Lung (tissue), 12 donors: ENCODE results near the gene LARP1. TPM values are rescaled to one million over a fixed set of nuclear protein-coding genes. Genes with fewer than 3 reads are reported as not detected.
A peak's percentile ranks its signal among the peaks of the same experiment; 100 is the strongest.

Experiments used
- ATAC-seq: fragments of 200-7000 bp; cut with Tn5 transposase; one replicate; pipeline ENCODE4 v1.9.1; 2020; ENCODE audit warnings: moderate number of reproducible peaks; ENCODE audit not compliant: insufficient read depth, low FRiP score
- DNase-seq, 3 donors: peaks; one replicate each; pipeline ENCODE4 v3.0.0-alpha.2; 2013 to 2017
- H3K27ac ChIP-seq, 2 donors: one replicate each; pipeline ENCODE4 v1.5.1; 2013; ENCODE audit warnings: mild to moderate bottlenecking in 2 of 2, moderate library complexity in 2 of 2, control low read depth in 1 of 2, inconsistent platforms in 1 of 2, low read depth in 1 of 2, low read length in 1 of 2
- H3K27me3 ChIP-seq, 3 donors: one replicate each; pipeline ENCODE4 v1.5.1; 2013; ENCODE audit warnings: low read length in 2 of 3; ENCODE audit not compliant: control insufficient read depth in 3 of 3, insufficient read depth in 3 of 3
- H3K36me3 ChIP-seq, 4 donors: one replicate each; pipeline ENCODE4 v1.5.1; 2013; ENCODE audit warnings: low read length in 4 of 4, mild to moderate bottlenecking in 1 of 4, moderate library complexity in 1 of 4; ENCODE audit not compliant: control insufficient read depth in 4 of 4, insufficient read depth in 4 of 4
- H3K4me1 ChIP-seq, 5 donors: one replicate each; pipeline ENCODE4 v1.5.1; 2013; ENCODE audit warnings: low read length in 5 of 5, mild to moderate bottlenecking in 2 of 5, moderate library complexity in 1 of 5; ENCODE audit not compliant: control insufficient read depth in 5 of 5, insufficient read depth in 5 of 5
- H3K4me3 ChIP-seq: one replicate; pipeline ENCODE4 v1.5.1; 2013; ENCODE audit warnings: mild to moderate bottlenecking, control low read depth, moderate library complexity
- H3K9ac ChIP-seq, 2 donors: one replicate each; pipeline ENCODE4 v1.5.1; 2013; ENCODE audit warnings: low read length in 2 of 2, control low read depth in 1 of 2; ENCODE audit not compliant: insufficient read depth in 1 of 2
- H3K9me3 ChIP-seq, 4 donors: one replicate each; pipeline ENCODE4 v1.5.1; 2013; ENCODE audit warnings: low read length in 3 of 4, mild to moderate bottlenecking in 1 of 4, moderate library complexity in 1 of 4; ENCODE audit not compliant: control insufficient read depth in 4 of 4, insufficient read depth in 3 of 4
- WGBS, 2 donors: extraction: QIAGEN DNeasy Blood & Tissue Kit; methylation state at CpG; one replicate each; pipeline ENCODE4 v1.1.7; 2013; 5-methylcytosine and 5-hydroxymethylcytosine counted together
- polyA plus RNA-seq, 2 donors: library from polyadenylated mRNA; stranded (reverse); fragments of 200-250 nt; gene quantifications; one replicate each; pipeline ENCODE4 v1.2.1, GENCODE V29; 2013
- total RNA-seq, 2 donors: library from RNA; depleted of rRNA in 1 of 2; stranded (reverse); fragments of >200 nt in 1 of 2; gene quantifications; one replicate each; pipeline ENCODE4 v1.2.1, GENCODE V29; 2014 to 2021
- TF ChIP-seq, protein P1 (sequence below): IDR thresholded peaks from 2 replicates; pipeline ENCODE4 v1.5.1; 2012; ENCODE audit warnings: mild to moderate bottlenecking; ENCODE audit errors: control extremely low read depth, extremely low read depth
- donor health status: control.
- donor health status: control.
- donor health status: Bipolar disorder and iron deficiency.
- donor health status: healthy.
- donor health status: DM: yes; HTN: yes; CAD: no.

The LARP1 gene
- total and polyA plus RNA-seq, 4 donors, result 30.5 to 199 (median 61.7) TPM

DNA sequence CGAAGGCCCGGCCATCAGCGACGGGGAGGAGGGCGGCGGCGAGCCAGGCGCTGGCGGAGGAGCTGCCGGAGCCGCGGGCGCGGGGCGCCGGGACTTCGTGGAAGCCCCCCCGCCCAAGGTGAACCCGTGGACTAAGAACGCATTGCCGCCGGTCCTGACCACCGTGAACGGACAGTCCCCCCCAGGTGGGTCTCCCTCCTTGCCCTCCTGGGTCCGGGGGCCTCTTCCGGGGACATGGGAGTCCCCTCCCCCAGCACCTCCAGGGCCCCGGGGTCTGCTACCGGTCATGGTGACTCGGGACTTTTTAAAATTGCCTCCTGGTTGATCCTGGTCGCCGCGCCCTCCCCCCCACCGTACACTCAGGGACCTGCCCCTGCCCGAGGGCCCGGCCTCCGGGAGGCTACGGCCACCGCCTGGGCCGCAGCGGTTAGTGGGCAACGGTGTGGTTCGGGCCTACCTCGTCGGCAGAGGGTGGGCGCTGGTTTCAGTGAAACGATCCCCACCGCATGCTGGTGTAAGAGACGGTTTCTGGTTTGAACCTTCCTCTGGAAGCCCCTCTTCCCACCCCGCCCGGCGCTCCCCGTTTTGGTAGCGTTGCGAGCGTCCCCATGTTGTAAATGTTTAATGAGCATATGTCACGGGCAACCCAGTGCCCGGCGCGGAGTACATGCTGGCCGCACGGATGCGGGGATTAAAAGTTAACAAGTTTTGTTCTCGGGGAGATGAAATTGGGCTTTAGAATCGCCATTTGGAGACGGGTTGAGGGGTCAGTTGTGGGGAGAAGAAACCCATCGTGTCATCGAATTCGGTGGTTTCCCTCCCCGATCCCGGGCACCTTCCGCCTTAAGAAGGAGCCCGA lies 1.1 kb downstream of the LARP1 start:
- H3K27me3 ChIP-seq, result no peaks in the 10 kb centered on the region
- 0 to 1% methylated on average over 59 to 72 of the region's 72 CpGs for WGBS, 2 donors
- H3K4me3 ChIP-seq, result peak overlapping the region; percentile 99
- H3K9me3 ChIP-seq, result no peaks in the 10 kb centered on the region
- no peaks in the 10 kb centered on the region for H3K36me3 ChIP-seq
- peaks cover 3 to 34% (median 15%) of the 10 kb centered on the region in 5 donors for H3K4me1 ChIP-seq
- ATAC-seq (no peak), DNase-seq (peak; percentile 44 to 49 (median 44))
- peak overlapping the region; percentile 94 to 98 for H3K27ac ChIP-seq
- H3K9ac ChIP-seq, result peak overlapping the region; percentile 39 to 74
- TF ChIP-seq, protein P1, sequence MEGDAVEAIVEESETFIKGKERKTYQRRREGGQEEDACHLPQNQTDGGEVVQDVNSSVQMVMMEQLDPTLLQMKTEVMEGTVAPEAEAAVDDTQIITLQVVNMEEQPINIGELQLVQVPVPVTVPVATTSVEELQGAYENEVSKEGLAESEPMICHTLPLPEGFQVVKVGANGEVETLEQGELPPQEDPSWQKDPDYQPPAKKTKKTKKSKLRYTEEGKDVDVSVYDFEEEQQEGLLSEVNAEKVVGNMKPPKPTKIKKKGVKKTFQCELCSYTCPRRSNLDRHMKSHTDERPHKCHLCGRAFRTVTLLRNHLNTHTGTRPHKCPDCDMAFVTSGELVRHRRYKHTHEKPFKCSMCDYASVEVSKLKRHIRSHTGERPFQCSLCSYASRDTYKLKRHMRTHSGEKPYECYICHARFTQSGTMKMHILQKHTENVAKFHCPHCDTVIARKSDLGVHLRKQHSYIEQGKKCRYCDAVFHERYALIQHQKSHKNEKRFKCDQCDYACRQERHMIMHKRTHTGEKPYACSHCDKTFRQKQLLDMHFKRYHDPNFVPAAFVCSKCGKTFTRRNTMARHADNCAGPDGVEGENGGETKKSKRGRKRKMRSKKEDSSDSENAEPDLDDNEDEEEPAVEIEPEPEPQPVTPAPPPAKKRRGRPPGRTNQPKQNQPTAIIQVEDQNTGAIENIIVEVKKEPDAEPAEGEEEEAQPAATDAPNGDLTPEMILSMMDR, result no peak

DNA sequence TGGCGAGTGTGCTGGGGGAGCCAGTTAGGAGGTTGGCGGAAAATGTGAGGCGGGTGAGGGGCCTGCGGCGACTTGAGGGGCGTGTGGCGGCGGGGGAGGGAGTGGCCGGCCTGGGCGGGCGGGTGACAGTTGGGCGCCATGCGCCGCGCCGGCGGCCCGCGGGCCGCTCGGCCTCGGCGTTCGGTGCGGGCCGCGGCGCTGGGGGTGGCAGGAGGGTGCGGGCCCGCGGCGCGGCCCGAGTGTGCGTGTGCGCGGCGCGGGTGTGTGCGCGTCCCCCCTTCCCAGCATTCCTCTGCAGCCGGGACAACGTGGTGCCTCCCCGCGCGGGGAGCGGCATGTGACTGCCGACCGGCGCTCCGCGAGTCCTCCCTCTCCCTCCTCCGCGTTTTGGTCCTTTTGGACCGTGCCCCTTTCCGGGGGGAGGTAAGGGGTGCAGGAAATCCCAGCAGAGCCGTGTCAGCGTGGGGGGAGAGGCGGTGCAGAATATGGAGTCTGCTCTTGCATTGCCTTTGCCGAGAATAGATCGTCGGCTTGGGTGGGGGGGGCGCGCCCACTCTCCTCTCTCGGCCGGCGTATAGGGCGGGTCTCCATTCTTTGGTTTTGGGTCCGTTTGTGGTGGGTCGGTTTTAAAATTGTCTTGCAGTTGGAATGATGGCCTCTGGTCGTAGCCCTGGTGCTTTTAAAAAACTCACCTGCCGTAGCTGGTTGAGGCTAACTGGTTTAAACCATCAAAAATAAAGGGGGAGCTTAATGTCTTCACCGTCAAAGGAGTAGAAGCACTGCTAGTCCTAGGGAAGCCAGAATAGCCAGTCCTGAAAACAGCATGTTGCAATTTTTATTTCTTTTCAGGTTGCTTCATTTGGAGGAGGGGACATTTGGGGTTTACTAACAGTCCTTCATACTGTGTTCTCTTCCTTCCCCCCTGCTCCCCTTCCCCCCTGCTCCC lies 2.0 kb downstream of the LARP1 start:
- Histone ChIP-seq H3K27ac (peak overlapping the region; percentile 94 to 98), H3K4me1 (peaks cover 3 to 34% (median 21%) of the 10 kb centered on the region in 5 donors), H3K9ac (peak overlapping the region; percentile 50 to 74), H3K27me3 (no peaks in the 10 kb centered on the region), H3K9me3 (no peaks in the 10 kb centered on the region), H3K4me3 (peak overlapping the region; percentile 99), H3K36me3 (no peaks in the 10 kb centered on the region)
- TF ChIP-seq, protein P1, result no peak
- 0 to 1% methylated on average over 41 to 73 of the region's 73 CpGs for WGBS, 2 donors
- no peak for ATAC-seq
- peak; percentile 48 to 74 (median 50) for DNase-seq

DNA sequence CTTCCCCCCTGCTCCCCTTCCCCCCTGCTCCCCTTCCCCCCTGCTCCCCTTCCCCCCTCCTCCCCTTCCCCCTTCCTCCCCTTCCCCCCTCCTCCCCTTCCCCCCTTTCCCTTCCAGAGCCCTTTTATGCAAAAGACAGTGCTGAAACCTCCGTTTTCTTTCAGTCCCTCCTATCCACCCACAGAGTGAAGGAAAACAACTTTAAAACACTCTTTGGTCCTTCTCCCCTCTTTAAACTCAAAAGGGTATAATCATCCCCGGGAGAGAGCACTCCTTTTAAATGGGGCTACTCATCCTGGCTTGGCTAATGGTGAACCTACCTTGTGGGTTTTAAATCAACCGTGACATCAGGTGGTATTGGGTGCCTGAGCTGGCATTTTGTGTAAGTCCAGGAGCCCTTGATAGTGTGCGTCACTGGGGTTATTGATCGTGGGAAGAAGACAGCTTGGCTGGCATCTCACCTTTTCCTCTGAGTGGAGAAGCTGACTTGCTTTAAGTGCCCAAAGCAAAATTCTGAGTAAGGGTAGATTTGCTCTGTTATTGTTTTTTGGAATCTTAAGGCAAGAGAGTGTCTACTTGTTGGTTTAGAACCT lies 2.7 kb downstream of the LARP1 start:
- peak overlapping the region in 1 of 2 donors; percentile 32 for H3K9ac ChIP-seq
- H3K36me3 ChIP-seq, result no peaks in the 10 kb centered on the region
- H3K27me3 ChIP-seq, result no peaks in the 10 kb centered on the region
- H3K4me1 ChIP-seq, result peaks cover 3 to 34% (median 21%) of the 10 kb centered on the region in 5 donors
- H3K27ac ChIP-seq, result no peak overlapping the region
- no peak overlapping the region for H3K4me3 ChIP-seq
- ATAC-seq, result no peak
- H3K9me3 ChIP-seq, result no peaks in the 10 kb centered on the region
- WGBS, 2 donors, result 10 to 15% methylated on average over 5 of the region's 5 CpGs
- TF ChIP-seq, protein P1, result no peak
- DNase-seq, result peak in 1 of 3 donors; percentile 9
